GM12801 (cell line): Measurements from ENCODE around the gene RHOT2.

Experiments used
- TF ChIP-seq, protein P1 (sequence below): IDR thresholded peaks from one replicate; pipeline ENCODE4 v1.5.1; 2011; ENCODE audit warnings: control low read depth; ENCODE audit not compliant: insufficient read length; ENCODE audit errors: extremely low read depth

Gene RHOT2

DNA sequence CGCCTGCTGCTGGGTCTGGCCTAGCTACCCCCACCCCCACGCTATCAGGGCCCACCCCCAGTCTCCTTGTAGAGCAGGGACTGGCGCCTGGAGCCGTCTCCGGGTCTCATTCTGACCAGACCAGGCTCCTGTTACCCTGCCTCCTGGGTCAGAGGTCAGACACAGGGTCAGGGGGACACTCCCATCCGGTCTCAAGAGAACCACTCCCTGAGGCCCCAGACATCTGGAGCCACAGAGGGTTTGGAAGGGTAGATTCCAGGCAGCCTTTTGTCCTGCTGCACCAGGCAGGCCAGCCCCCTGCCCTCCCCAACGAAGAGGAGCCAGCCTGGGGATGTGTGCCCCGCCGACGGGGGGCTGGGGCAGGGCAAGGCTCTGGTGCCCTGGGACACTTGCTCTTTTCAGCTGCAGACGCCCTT lies 38.1 kb upstream of the RHOT2 start:
- TF ChIP-seq, protein P1, sequence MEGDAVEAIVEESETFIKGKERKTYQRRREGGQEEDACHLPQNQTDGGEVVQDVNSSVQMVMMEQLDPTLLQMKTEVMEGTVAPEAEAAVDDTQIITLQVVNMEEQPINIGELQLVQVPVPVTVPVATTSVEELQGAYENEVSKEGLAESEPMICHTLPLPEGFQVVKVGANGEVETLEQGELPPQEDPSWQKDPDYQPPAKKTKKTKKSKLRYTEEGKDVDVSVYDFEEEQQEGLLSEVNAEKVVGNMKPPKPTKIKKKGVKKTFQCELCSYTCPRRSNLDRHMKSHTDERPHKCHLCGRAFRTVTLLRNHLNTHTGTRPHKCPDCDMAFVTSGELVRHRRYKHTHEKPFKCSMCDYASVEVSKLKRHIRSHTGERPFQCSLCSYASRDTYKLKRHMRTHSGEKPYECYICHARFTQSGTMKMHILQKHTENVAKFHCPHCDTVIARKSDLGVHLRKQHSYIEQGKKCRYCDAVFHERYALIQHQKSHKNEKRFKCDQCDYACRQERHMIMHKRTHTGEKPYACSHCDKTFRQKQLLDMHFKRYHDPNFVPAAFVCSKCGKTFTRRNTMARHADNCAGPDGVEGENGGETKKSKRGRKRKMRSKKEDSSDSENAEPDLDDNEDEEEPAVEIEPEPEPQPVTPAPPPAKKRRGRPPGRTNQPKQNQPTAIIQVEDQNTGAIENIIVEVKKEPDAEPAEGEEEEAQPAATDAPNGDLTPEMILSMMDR, result no peak

DNA sequence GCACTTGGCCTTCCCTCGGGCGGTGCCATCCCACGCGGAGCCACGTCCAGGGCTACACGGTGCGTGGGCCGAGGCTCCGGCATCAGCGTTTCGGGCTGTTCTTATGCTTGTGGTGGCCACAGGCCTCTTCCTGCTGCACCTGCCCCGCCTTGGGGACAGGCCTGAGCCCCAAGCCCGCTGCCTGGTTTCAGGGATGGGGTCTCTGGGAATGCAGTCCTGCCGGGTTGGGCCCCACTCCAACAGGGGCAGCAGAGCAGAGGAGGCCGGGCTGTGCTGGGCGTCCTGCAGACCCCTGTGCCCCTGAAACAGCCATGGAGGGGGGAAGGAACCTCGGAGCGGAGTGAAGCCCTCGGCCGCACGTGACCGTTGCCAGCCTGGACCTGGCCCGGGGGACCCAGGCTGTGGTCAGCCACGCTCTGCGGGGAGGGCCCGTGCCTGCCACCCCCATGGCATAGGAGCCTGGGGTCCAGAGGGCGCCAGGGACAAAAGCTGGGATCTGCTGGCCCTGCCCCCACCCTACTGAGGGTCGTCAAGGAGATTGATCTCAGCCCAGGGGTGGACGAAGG lies 37.6 kb upstream of the RHOT2 start:
- TF ChIP-seq, protein P1, result no peak

DNA sequence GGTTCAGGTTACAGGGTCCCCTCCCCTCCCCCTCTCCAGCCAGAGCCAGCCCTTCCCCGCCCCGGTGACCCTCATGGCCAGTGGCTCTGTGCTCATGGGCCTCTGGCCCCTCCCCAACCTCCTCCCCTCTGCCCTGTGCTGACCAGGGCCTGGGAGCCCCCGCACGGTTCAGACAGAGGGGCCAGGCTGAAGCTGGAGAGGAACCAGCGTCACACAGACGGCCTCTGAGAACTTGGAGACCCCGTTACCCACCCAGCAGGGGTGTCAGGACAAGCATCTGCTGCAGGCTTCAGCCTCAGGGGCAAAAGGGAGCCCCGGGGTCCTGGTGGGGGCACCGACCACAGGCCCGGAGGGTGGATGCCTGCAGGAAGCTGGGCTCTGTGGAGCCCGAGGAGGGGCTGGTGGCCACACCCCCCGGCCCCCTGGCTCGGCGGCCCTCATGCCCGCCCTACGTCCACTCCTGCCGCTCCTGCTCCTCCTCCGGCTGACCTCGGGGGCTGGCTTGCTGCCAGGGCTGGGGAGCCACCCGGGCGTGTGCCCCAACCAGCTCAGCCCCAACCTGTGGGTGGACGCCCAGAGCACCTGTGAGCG lies 37.0 kb upstream of the RHOT2 start, which contains the start of gene WFIKKN1:
TSS of gene WFIKKN1 (plus strand) at position 171 of the 591 bp plus-strand sequence. CDS start at position 440, 269 bp downstream.
- TF ChIP-seq, protein P1, result no peak

DNA sequence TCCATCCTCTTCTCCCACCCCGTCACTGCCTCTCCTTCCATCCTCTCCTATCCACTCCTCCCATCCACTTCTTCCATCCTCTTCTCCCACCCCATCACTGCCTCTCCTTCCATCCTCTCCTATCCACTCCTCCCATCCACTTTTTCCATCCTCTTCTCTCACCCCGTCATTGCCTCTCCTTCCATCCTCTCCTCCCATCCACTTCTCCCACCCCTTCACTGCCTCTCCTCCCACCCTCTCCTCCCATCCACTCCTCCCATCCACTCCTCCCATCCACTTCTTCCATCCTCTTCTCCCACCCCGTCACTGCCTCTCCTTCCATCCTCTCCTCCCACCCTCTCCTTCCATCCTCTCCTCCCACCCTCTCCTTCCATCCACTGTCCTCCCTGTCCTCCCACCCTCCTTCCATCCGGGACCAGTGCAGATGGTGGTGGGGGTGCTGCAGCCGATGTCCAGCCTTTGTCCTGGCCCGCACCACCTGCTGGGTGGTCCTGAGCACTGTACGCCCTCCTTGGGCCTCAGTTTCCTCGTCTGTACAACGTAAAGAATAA lies 36.0 kb upstream of the RHOT2 start:
- TF ChIP-seq, protein P1, result no peak

DNA sequence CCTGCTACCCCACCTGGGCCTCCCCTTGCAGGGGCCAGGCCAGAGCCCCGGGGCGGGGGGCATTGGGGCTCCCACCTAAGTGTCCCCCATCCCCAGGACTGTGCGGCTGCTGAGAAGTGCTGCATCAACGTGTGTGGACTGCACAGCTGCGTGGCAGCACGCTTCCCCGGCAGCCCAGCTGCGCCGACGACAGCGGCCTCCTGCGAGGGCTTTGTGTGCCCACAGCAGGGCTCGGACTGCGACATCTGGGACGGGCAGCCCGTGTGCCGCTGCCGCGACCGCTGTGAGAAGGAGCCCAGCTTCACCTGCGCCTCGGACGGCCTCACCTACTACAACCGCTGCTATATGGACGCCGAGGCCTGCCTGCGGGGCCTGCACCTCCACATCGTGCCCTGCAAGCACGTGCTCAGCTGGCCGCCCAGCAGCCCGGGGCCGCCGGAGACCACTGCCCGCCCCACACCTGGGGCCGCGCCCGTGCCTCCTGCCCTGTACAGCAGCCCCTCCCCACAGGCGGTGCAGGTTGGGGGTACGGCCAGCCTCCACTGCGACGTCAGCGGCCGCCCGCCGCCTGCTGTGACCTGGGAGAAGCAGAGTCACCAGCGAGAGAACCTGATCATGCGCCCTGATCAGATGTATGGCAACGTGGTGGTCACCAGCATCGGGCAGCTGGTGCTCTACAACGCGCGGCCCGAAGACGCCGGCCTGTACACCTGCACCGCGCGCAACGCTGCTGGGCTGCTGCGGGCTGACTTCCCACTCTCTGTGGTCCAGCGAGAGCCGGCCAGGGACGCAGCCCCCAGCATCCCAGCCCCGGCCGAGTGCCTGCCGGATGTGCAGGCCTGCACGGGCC lies 35.2 kb upstream of the RHOT2 start:
- TF ChIP-seq, protein P1, result no peak

DNA sequence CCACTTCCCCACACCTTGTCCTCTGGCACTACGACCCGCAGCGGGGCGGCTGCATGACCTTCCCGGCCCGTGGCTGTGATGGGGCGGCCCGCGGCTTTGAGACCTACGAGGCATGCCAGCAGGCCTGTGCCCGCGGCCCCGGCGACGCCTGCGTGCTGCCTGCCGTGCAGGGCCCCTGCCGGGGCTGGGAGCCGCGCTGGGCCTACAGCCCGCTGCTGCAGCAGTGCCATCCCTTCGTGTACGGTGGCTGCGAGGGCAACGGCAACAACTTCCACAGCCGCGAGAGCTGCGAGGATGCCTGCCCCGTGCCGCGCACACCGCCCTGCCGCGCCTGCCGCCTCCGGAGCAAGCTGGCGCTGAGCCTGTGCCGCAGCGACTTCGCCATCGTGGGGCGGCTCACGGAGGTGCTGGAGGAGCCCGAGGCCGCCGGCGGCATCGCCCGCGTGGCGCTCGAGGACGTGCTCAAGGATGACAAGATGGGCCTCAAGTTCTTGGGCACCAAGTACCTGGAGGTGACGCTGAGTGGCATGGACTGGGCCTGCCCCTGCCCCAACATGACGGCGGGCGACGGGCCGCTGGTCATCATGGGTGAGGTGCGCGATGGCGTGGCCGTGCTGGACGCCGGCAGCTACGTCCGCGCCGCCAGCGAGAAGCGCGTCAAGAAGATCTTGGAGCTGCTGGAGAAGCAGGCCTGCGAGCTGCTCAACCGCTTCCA lies 34.4 kb upstream of the RHOT2 start:
- TF ChIP-seq, protein P1, result no peak
